GM21390 (cell line): ENCODE measurements around the gene LNPK.
"Not testable (repeated sequence)": the region's sequence is repeated elsewhere in the genome, so short reads cannot be mapped to it uniquely, and the experiment has no call there.

Source experiments
- ATAC-seq: cut with Tn5 transposase; IDR thresholded peaks from one replicate; pipeline ENCODE4 v1.9.1; 2021; ENCODE audit not compliant: unreplicated experiment

The LNPK gene

DNA sequence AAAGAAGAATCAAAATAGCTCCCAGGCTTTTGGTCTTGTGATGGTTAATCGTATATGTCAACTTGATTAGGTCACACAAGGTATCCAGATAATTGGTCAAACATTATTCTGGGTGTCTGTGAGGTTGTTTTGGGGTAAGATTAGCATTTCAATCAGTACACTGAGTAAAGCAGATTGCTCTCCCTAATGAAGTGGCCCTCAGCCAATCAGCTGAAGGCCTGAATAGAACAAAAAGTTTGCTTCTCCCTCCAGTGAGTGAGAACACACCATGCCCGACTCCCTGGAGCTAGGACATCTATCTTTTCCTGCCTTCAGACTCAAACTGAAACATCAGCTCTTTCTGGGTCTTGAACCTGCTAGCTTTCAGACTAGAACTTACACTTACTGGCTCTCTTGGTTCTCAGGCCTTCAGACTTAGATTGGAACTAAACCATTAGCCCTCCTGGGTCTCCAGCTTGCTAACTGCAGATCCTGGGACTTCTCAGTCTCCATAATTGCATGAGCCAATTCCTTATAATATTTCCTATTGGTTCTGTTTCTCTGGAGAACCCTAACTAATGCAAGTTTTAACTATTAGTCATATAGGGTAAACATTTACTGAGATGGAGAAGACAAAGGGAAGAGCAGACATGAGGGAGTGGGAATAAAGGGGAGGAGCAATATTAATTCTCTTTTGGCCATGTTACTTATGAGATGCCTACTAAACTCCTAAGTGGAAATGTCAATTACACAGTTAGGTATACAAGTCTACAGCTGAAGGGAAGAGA, 25.5 kb downstream of the LNPK start:
- ATAC-seq = no peak

DNA sequence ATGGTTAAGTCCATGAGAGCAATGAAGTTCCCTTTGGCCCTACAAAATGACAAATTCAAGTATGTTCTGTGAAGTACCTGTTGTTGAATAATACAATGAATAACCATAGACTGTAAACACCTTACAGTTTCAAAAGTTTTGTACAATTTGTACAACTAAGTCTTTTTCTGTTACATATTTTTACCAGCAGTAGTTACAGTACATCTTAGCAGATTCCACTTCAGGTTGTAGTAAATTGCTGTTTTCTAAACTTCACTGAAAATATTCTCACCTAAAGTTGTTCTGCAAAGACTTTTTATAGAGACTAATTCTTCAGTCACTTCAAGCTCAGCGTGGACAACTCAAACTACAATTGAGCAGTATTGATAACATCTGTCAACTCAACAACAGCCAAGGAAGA, 28.7 kb downstream of the LNPK start:
- ATAC-seq = no peak

DNA sequence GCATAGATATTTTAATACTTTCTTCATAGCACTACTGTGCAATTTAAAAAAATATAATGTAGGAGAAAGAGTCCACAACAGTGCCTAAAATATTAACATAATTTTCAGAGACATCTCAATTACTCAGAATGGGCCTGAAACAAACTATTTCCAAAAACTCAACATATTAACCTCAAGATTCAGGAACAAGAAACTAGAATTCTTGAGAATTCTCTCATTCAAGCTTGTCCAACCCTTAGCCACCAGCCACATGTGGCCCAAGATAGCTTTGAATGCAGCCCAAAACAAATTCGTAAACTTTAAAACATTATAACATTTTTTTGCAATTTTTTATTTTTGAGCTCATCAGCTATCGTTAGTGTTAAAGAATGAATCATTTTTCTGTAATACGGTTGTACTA, 35.2 kb downstream of the LNPK start:
- no peak for ATAC-seq

DNA sequence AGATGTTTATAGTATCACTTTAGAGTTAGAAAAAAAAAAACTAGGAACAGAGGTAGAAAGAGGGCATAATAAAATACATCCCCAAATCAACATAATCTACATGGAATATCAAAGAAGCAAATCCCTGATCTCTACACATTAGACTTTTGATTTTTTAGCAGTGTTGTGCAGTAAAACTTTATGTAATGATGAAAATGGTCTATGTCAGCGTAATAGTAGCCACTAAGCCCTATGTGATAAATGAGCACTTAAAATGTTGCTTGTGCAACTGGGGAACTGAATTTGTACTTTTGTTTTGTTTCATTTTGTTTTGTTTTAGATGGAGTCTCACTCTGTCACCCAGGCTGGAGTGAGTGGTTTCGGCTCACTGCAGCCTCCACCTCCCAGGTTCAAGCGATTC, 36.3 kb downstream of the LNPK start:
- no peak for ATAC-seq

DNA sequence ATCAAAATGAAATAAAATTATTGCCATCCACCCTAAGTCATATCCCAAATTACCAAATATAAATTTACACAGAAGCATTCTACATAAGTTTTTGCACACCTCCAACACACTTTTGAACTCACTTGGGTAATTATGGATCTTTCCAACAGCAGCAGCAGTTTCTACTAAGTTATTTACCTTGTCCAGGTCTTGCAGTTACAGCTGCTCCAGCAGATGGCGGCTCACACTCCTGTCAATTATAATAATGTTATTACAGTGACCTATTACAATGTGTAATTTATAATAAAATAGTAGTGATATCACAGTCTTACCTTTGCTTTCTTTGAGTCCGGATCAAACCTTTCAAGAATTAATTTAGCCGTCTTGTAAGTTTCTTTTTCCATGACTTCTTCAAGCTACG, 37.9 kb downstream of the LNPK start:
- no peak for ATAC-seq

DNA sequence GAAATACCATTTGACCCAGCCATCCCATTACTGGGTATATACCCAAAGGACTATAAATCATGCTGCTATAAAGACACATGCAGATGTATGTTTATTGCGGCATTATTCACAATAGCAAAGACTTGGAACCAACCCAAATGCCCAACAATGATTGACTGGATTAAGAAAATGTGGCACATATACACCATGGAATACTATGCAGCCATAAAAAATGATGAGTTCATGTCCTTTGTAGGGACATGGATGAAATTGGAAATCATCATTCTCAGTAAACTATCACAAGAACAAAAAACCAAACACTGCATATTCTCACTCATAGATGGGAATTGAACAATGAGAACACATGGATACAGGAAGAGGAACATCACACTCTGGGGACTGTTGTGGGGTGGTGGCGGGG, 38.9 kb downstream of the LNPK start:
- not testable (repeated sequence) for ATAC-seq

DNA sequence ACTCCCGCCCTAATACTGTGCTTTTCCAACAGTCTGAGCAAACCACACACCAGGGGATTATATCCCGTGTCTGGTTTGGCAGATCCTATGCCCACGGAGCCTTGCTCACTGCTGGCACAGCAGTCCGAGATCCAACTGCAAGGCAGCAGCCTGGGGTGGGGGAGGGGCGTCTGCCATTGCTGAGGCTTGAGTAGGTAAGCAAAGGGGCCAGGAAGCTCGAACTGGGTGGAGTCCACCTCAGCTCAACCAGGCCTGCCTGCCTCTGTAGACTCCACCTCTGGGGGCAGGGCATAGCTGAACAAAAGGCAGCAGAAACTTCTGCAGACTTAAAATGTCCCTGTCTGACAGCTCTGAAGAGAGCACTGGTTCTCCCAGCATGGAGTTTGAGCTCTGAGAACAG, 44.2 kb downstream of the LNPK start:
- ATAC-seq = no peak

DNA sequence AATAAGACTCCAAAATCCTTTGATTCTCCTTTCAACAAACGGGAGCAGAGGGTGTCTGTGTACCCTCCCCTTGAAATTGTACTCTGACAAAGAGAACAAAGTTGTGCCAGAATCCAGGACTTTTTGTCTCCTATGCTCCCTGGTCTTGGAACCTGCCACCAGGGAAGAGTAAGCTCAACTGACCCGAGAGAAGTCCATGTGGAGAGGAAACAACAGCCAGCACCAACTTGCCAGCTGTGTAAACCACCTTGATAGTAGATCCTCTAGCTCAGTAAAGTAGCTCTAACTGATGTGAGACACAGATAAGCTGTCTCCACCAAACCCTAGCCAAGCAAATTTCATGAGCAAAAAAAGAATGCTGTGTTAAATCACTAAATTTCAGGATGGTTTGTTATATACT, 46.9 kb downstream of the LNPK start:
- ATAC-seq = no peak

DNA sequence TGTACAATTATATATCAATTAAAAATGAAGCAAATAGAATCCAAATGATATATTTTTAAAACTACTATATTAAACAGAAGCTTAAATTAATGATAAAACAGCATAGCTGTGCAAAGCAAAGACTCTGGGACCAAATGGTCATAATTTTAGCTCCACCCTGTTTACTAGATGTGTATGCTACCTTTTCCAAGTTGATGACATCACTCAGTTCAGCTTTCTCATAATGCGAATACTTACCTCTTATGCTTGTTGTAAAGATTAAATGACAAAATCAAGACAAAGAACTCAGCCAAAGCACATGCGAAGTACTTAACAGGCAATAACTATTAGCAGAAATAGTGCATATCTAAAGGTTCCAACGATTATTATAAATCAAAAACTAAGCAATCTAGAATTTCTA, 51.6 kb downstream of the LNPK start:
- ATAC-seq = no peak

DNA sequence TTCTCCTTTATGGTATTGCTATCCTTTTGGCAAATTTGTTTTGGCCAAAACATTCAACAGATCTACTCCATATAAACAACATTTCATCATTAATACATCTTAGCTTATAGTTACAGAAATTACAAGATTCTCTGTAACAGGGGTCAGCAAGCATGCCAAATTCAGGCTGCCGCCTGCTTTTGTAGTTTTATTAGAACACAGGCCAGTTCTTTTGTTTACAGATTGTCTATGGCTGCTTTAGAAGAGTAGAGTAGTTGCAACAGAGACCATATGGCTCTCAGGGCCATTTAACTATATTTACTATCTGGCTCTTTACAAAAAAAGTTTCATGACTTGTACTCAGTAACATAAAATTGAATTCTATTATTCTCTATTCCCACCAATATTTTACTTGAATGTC, 53.9 kb downstream of the LNPK start:
- no peak for ATAC-seq

DNA sequence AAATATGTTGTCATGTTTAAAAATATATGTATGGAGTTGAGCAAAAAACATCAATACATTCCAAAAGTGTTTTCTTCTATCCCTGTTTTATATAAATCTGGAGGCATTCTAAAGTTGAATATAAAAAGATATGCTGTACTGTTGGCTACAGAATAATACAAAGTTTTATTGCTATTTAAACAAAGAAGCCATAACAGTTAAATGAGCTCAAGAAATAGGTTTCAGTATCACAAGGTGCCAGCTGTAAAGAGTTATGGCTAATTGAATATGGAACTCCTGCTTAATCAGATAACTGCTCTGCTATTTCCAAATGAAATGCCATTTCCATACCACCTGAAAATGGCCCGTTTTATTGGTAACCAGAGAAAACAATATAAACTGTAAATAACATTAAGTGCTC, 55.0 kb downstream of the LNPK start:
- no peak for ATAC-seq

DNA sequence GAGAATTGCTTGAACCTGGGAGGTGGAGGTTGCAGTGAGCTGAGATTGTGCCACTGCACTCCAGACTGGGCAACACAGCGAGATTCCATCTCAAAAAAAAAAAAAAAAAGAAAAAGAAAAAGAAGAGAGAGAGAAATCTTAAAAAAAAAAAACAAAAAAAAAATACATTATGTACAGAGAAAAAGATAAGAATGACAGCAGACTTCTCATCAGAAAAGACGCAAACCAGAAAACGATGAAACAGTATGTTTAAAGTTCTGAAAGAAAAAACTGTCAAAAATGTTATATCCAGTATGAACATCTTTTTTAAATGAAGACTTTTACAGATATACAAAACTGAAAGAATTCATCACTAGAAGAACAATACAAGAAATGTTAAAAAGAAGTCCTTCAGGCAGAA, 60.4 kb downstream of the LNPK start:
- ATAC-seq = no peak

DNA sequence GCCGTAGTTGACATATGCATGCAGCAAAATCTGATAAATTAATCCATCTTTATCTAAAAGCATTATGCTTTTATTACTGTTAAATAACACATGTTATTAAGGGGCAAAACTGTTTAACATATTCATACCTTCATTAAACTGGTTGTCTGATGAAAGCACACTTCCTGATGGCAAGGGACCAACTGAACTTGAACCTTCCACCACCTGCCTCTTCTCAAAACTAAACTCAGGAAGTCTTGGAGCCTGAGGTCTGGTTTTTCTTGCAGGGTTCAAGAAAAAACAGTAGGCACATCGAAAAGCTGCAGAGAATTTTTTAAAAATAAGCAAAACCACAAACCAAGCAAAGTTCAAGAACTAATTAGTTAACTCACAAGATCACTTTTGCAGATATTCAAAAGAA, 64.9 kb downstream of the LNPK start:
- no peak for ATAC-seq

DNA sequence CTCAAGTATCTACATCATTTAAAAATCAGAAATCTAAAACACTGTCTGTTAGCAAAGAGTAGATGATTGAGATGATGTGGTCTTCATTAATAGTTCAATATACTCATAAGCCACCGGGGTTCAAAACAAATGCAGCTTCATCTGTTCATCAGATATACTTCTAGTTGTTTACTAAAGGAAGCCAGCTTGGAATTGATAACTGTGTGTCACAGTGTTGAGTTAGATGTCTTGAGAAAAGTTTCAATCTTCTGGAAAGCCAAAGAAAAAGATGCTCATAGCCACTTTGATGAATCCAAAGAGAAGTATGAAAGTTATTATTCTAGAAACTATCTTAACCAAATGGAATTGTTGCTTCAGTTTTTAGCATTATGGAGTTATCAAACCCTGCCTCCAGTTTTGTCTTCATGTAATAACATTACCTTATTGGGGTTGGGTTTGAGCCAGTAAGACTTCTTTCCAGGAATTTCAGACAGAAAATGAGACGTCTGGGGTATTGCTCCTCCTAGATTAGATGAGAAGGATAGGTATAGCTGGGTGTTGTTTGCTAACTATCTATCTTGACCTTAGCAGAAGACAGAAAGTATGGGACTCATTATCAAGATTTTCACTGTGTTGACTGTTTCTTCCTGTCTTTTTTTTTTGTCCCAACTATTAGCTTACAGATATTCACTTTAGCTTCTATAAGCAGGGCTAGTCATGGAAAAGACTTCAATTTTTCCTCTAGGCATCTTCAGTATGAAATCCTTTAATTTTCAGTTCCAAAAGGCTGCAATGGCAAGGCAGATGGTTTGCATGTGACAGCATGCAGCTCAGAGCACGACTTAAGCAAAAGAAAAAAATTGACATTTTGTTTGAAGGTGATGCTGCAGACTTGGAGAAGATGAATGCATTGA, 66.5 kb downstream of the LNPK start:
- ATAC-seq = no peak

DNA sequence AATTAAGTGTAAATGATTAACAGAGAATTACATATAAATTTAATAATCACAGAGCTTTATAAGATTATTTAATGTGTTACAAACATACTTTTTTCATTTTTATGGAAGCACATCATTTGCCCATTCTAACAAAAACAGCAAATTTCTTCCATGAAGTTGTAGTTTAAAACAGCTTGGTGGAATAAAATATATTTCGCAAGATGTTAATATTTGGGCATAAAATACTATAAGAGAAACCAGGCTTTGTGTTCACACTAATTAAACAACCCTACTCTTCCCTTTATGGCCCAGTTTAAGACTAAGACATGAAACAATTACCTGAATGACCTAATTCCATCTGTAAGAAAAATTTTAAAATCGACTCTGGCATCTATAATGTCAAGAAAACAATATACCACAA, 69.4 kb downstream of the LNPK start:
- ATAC-seq = no peak

DNA sequence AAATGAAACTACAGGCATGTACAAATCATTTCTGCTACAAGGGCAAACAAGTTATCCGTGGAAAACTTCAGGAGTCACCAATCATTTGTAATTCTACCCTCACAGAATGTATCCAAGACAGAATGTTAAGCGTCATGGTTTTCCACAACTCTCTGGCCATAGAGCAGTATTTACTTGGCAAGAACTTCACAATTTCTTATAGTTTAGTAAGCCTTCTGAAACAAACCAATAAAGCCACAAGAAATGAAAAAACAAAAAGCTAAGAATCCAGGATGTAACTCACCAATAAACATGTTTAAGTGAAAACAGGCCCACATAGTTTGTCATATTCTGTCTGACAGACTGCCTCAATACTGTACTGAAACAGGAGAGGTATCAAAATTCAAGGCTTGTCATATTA, 70.3 kb downstream of the LNPK start:
- no peak for ATAC-seq

DNA sequence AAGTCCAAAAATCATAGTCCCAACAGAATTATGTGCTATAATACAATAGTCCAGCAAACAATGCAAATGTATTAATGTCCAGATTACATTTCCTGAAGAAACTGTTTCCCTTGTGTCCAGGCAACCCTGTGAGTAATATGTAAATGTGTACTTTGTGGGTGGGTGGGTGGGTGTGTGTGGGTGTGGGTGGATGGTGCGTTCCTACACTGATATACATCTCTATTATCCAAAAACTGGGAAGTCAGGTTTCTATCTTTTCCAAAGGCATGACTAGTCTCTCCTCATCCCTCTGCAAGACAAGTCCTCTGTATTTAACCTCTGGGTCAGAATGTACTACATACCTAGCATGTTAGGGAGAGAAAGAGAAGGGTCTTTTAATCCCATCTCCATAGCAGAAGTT, 71.6 kb downstream of the LNPK start:
- no peak for ATAC-seq

DNA sequence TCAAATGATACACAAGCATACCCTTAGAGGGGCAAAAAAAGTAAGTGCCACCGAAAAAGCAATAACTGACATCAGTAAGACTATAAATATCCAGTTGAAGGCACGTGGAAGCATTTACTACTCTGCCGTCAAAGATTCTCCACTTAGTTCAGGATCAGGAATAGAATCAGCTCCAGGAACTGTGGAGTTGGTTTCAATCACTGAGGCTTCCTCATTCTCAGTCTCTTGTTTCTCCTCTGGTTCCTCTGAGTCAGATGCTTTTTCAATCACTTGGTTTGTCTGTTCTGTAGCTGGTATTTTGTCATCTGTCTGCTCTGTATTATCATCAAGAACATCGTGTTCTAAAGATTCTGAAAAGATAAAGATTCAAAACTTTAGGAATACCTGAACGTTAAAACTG, 72.2 kb downstream of the LNPK start:
- ATAC-seq = no peak

DNA sequence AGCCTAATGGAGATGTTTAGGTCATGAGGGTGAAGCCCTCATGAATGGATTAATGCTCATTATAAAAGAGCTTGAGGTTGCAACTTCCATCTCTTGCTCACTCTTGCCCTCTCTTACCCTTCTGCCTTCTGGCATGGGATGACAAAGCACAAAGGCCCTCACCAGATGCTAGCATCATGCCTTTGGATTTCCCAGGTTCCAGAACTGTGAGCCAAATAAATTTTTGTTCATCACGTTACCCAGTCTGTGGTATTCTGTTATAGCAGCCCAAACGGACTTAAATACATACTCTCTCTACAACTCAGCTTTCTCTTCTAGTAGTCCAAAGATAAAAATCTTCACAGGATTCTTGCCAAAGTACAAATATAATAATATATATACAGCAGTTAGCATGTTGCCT, 75.8 kb downstream of the LNPK start:
- ATAC-seq = no peak

DNA sequence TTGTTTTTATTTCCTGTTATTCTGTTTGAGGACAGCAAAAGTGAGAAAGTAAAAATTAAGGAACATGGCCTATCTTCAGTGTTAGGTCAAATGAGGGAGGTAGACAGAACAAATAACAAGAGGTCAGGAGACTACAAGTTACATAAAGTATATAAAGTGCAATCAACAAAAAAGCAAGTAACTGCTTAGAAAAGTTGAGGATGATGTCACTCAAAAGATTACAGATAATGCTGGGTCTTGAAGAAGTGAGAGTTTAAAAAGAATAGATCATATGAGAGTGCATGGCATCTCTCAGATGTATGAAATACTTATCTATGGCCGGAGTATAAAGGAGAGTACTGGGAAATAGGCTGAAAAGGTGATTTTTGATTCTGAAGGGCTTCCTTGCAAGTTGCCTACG, 79.9 kb downstream of the LNPK start:
- ATAC-seq = no peak

DNA sequence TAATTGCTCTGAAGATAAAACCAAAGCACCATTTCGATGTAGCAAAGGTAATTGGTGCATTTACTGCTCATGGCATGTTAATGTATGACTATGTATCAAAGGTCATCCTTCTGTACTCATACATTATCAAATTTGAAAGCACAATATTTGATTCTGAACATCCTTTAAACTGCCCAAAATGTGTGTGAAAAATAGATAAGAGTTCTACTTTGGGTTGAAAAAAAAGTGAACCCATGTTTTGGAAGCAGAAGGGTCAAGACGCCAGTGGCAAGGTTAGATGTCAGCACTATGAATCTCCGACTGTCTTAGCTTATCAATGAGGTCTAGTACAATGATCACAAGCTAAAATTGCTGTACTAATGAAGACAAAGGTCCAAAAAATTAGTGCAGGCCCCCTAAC, 83.1 kb downstream of the LNPK start:
- ATAC-seq = no peak

DNA sequence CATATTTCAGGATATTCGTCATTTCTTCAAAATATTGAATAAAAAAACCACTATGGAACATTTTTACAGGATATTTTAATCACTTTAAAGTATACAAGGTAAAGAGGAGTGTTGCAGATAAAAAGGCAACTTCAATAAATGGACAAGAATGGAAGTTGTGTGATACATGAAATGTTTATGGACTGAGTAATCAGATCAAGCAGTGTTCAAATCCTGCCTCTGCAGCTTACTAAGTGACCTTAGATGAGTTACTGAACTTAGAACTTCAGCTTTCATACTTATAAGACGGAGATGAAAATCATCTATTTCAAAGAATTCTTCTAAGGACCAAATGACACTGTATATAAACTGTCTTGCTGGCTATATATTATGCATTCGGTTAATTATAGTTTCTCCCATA, 87.2 kb downstream of the LNPK start:
- no peak for ATAC-seq
